Erythroblast (primary cell): ENCODE data around the gene GOT1.

Source experiments
- GATA1 ChIP-seq: IDR thresholded peaks from 2 replicates; pipeline ENCODE4 v1.6.1; 2011; ENCODE audit warnings: low read depth, mild to moderate bottlenecking, control low read depth, low read length, moderate library complexity
- POLR2A ChIP-seq: IDR thresholded peaks from 2 replicates; pipeline ENCODE4 v1.6.1; 2011; ENCODE audit warnings: mild to moderate bottlenecking, low read length

DNA sequence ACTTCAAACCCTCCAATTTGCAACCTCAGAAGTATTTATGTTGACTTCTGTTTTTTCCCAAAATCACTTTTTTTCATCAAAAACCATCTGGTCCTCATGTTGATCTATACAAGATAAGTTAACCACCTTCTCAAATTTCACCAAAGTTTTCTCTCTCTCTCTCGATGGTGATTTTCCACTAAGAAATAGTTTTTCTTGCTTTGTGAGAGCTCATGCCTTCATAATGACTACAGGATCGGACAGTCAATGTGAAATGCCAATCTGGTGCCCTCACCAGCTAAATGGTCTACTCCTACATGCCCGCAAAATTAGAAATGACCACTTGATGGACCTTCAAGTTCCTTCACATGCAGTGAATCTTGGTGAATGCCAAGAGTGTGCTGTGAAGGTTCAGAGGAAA, 60.9 kb downstream of the GOT1 start:
- TF ChIP-seq POLR2A (no peak), GATA1 (no peak)
